ENCODE data around the gene WDFY3. TPM values are rescaled to one million over a fixed set of nuclear protein-coding genes. Genes with fewer than 3 reads are reported as not detected.

WDFY3 gene
- total RNA-seq, 1 donor from 2014 or later: 0.56 TPM

DNA sequence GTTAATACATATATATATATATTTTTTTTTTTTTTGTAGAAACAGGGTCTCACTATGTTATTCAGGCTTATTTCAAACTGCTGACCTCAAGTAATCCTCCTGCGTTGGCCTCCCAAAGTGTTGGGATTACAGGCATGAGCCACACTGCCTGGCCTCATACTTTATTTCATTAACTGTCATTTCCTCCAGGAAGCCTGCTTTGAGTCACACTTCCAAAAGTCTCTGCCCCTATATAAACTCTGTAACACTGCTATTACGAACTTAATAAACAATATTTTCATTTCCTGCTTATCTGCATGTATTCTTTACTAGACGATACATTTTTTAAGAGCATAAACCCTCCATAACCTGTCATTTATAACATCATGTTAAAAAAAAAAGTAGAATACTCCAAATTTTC lies 167.2 kb downstream of the WDFY3 start:
- intact Hi-C loops (cut with micrococcal nuclease): no loop called here

DNA sequence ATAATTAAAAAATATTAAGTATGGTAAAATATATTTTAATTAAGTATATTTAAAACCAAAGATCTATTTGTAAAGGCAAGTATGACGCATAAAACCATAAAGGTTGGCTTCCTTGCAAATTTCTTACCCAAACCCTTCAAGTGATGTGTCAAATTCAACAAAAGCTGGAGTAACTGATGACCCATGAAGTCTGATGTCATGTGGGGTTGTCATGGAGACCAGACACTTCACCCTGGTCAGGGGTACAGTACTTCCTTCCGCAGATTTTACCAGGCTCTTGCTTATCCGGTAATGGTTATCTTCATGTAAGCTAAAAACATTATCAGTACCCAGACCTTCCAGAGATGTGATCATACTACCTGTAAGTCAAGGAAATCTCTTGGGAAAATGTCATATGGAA lies 170.1 kb downstream of the WDFY3 start:
- intact Hi-C loops (cut with micrococcal nuclease): no loop called here

GRCh38 chr4:84792366-84793301 lies 173.9 kb downstream of the WDFY3 start:
- intact Hi-C loops (cut with micrococcal nuclease): no loop called here

DNA sequence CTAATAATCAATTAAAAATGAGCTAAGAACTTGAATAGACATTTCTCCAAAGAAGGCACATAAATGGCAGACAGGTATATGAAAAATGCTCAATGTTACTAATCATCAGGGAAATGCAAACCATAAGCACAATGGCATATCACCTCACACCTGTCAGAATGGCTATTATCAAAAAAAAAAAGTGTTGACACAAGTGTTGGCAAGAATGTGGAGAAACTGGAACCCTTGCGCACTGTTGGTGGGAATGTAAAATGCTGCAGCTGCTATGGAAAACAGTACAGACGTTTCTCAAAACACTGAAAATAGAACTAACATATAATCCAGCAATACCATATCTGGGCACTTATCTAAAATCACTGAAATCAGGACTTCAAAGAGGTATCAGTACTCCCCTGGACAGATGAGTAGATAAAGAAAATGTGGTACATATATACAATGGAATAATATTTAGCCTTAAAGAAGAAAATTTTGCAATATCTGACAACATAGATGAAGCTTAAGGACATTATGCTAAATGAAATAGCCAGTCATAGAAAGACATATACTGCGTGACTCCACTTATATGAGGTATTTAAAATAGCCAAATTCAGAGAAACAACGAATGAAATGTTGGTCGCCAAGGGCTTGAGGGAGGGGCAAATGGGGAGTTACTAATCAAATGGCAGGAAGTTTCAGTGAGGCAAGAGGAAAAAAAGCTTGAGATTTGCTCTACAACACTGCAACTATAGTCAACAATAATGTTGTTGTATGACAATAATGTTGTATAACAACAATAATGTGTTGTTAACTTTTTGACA lies 175.5 kb downstream of the WDFY3 start:
- intact Hi-C loops (cut with micrococcal nuclease): no loop called here

DNA sequence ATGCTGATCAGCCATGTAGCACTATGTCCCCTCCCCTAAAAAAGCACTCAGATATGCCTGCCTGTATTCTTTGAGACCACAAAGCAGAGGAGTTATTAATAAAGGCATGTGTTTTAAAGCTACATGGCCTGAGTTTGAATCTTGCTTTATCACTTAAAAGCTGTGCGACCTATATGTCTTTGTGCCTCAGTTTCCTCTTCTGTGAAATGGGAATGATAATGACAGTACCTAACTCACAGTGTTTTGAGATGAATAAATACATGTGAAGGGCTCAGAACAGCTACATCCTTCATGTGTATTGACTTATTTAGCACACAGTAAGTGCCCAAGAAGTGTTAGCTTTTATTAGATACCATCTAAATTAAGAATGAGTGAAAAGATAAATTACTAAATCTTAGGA lies 180.0 kb downstream of the WDFY3 start:
- intact Hi-C loops (cut with micrococcal nuclease): no loop called here

- intact Hi-C loops (cut with micrococcal nuclease): no loop called here
These were observed 184.0 kb downstream of the WDFY3 start for GRCh38 chr4:84782517-84782916.

GRCh38 chr4:84780719-84781118 lies 185.8 kb downstream of the WDFY3 start:
- intact Hi-C loops (cut with micrococcal nuclease): no loop called here

DNA sequence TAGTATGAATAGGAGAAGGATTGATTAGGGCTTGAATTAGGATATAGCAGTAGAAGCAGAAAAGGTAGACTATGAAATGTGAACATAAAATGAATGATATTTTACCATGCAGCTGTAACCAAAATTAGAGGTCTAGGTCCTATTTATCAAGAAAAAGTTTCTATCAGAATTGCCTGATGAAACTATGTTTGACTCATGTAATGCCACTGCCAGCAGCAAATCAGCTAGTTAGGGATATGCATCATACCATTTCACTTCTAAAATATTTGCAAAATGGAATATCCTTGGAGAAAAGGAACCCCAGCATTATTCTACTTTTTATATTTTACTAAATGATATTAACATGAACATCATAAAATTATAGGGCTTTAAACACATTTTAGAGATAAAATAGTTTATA lies 188.4 kb downstream of the WDFY3 start:
- intact Hi-C loops (cut with micrococcal nuclease): no loop called here

- intact Hi-C loops (cut with micrococcal nuclease): no loop called here
These were observed 199.3 kb downstream of the WDFY3 start for GRCh38 chr4:84767168-84767567.

DNA sequence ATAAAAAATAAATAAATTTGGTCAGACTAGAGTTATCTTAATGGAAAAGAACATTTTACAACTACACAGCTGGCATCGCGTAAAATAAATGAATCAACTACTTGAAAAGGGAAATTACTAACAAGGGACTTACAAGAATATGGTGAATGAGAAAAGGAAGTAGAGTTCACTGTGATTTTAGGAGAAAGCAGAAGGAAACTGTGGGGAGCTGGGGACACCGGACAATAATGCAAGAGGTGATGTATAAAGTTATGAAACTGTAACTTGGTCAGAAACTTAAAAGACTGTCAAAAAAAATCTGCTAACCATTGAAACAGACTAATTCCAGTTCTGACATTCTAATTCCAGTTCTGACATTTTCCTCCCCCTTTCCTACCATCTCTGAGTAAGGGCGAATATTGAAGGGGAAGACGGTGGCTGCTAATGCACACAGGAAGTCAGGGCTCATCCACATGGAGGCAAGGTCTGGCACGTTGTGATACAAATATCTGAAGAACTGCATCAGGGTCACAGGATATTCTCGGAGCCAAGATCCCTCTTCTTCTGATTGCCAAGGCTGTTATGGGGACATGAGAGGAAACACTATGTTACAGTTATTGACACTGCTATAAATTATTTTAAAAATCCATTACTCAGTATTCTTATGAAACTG lies 213.0 kb downstream of the WDFY3 start:
- intact Hi-C loops (cut with micrococcal nuclease): loop anchor here (5.0 kb wide), 1 partner anchor 171 kb away; the partner anchor contains the start of gene CDS1

DNA sequence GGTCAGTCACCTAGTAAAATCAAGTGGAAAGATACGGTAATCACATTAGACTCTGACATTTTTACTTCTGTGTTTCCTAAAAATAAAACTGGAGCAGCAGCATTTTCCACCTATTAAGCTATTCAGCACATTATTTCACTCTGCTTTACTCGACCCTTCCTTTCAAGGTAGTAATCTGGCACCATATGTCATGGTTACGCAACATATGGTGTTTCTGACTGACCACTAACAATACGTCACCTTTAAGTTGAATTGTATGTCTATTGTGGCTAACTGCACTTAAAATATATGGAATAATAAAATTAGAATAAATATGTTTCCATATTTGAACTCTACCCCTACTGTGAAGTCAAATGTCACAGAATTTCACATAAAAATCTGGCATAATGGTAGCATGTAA lies 214.8 kb downstream of the WDFY3 start:
- intact Hi-C loops (cut with micrococcal nuclease): loop anchor here (2.0 to 5.0 kb wide), 2 partner anchors 169 to 997 kb away; partner anchors contain the start of gene CDS1

DNA sequence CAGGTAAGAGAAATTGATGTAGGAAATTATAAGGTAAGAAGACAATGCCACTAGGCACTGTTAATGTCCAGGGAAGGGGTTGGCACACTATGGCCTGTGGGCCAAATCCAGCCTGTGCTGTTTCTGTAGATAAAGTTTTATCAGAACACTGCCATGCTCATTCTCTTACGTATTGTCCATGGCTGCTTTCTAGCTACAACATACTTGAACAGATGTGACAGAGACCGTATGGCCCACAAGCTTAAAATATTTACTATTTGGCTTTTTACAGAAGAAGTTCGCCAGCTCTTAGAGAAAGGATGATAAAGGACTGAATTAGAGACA lies 215.6 kb downstream of the WDFY3 start:
- intact Hi-C loops (cut with micrococcal nuclease): loop anchor here (1.0 to 5.0 kb wide), 3 partner anchors 169 to 998 kb away; partner anchors contain the start of gene CDS1

DNA sequence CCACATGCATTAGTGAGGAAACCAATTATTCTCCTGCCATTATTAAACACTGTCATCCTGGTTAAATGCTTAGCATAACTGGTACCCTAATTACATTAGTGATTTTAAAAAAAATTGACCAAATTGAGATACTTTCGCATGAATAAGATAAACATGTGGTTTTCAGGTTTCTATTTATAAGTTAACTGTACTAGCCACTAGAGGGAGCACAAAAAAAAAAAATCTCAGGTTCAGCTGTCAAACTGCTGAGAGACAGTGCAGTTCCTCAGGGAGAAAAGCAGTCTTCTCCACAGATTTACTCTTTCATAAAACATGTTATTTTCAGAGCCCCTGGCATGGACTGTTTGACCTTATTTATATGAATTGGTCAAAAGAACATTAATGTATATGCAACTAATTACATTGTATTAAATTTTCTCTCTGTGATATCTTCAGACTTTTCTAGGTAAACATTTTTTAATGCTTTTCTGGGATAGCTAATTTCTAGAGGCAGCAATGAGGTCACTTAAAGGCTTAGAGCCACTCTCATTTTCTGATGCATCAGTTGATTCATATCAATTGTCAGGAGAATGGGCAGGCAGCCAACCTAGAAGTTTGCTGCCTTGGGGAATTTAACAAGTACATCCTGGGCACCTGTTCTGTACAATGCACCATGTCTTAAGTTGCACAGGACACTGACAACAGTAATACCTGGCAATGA lies 216.1 kb downstream of the WDFY3 start:
- intact Hi-C loops (cut with micrococcal nuclease): loop anchor here (1.0 to 5.0 kb wide), 3 partner anchors 168 to 998 kb away; partner anchors contain the start of gene CDS1

GRCh38 chr4:84740057-84740456 lies 226.4 kb downstream of the WDFY3 start:
- intact Hi-C loops (cut with micrococcal nuclease): no loop called here

GRCh38 chr4:84738622-84739021 lies 227.9 kb downstream of the WDFY3 start:
- intact Hi-C loops (cut with micrococcal nuclease): no loop called here

GRCh38 chr4:84737656-84738055 lies 228.8 kb downstream of the WDFY3 start:
- intact Hi-C loops (cut with micrococcal nuclease): no loop called here

DNA sequence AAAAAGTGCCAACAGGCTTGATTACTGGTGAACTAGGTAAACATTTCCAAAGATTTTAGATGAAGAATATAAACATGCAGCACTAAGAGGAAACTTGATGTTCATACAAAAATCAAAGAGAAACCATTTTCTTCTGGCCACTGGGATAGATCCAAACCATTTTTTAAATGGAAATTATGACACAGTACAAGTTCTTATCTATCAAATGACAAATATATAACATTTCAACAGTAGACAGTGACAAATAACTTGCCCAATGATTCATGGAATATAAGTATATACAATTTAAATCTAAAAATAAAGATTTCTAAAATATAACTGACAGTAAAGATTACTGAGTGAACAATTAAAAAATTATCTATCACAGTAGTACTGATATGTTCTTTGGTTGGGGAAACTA lies 232.5 kb downstream of the WDFY3 start:
- intact Hi-C loops (cut with micrococcal nuclease): no loop called here

GRCh38 chr4:84733343-84734033 lies 233.0 kb downstream of the WDFY3 start:
- intact Hi-C loops (cut with micrococcal nuclease): no loop called here

GRCh38 chr4:84730375-84730774 lies 236.1 kb downstream of the WDFY3 start:
- intact Hi-C loops (cut with micrococcal nuclease): no loop called here

DNA sequence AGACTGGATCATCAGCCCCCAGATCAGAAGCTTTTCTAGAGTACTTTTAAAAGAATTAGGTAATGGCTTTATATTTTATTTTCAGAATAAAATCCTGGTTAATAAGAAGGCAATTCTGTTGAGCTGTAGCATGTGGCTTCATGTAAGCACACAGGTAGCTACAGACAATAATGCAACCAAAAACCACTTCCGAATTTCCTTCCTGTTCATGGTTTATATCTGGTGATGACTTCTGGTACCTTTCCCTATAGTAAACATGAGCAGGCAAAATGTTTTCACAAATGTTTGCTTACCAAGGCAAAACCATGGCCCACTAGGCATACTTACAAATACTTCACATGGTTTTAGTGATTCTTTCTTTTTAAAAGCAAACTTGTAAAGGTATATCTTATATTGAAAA lies 239.0 kb downstream of the WDFY3 start:
- intact Hi-C loops (cut with micrococcal nuclease): no loop called here

All from T-helper 1 cell treated with Interleukin-12 subunit alpha and Interleukin-12 subunit beta and Interleukin-4 antibody, amounts not matched to agents 30 ng/mL and 1 ng/mL, for 36 hours (primary cell).